NCI-H1105 treated with DMSO at 0.1 percent for 48 hours (cell line): ENCODE measurements around the gene UQCRC1.

Source experiments
- DNase-seq: peaks from one replicate; lab custom pipeline; 2025; lab: John Stamatoyannopoulos, UW

The UQCRC1 gene

DNA sequence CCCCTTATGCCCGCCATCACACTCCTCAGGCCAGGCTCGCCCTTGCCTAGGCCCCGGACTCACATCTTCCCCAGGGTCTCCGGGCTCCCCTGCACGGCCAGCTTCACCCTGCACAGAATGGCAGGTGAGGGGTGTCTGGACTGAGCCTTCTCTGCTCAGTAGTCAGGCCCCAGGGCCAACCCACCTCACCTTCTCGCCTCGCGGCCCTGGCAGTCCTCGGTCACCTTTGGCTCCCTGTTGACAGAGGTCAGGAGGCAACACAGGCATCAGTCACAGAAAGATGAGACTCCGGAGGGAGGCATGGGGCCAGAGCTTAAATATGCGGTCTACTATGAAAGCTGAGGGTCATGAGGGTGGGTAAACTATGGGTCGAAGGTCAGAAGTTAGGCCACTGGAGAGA, 37.5 kb downstream of the UQCRC1 start:
- DNase-seq, result no peak

GRCh38 chr3:48569808-48570450, 39.5 kb downstream of the UQCRC1 start:
- no peak for DNase-seq

- no peak for DNase-seq
Observed at GRCh38 chr3:48569400-48569799, 40.0 kb downstream of the UQCRC1 start.

GRCh38 chr3:48568476-48568875, 41.0 kb downstream of the UQCRC1 start:
- no peak for DNase-seq

DNA sequence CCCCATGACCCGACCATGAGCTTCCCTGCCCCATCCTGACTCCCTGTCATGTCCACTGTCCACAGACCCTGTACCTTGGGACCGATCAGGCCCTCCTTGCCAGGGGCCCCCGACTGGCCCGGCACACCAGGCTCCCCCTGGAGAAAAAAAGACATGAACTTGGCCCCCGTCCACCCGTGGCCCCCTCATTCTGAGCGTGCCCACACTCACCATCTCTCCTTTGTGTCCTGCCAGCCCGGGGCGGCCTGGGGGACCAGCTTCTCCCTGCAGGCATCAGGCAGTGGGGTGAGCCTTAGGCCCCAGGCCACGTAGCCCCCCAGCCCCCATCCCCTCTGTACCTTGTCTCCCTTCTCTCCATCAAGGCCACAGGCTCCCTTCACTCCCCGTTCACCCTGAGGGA, 41.9 kb downstream of the UQCRC1 start:
- DNase-seq, result no peak

DNA sequence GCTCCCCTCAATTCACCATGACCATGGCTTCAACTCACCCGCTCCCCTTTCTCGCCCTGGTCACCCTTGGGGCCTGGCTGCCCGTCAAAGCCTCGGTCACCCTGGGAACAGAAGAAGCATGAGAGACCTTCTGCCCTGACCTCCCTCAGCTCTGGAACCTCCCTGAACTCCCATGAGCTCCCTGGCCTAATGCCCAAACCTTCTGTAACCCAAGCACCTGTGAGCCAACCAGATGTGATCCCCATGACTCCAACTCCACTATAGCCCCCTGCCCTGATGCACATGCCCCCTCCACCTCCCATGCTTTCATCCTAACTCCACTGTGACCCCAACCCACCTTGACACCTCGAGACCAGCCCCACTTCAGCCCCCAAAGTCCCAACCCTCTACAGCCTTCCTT, 42.4 kb downstream of the UQCRC1 start:
- no peak for DNase-seq

- no peak for DNase-seq
Observed at GRCh38 chr3:48566401-48566760, 43.1 kb downstream of the UQCRC1 start.

- DNase-seq, result no peak
Observed at GRCh38 chr3:48565591-48566400, 43.6 kb downstream of the UQCRC1 start.

- no peak for DNase-seq
Observed at GRCh38 chr3:48565186-48565585, 44.3 kb downstream of the UQCRC1 start.

- no peak for DNase-seq
Observed at GRCh38 chr3:48564667-48565066, 44.8 kb downstream of the UQCRC1 start.

DNA sequence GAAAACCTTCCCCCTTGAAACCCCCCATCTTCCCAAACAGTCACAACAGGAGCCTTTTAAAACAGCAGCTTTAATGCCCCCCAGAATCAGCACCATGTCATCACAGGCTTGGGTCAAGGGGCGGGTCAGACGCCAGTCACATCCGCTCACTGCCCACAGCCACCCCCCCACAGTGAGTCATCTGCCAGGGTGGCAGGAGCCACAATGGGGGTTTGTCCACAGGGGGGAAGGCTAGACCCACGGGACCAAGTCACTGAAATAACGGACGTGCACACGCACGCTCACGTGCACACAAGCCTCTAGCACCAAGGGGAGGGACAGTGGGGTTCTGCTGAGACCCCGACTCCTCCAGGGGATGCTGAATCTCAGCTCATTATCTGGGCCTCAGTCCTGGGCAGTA, 45.4 kb downstream of the UQCRC1 start:
- no peak for DNase-seq

GRCh38 chr3:48563382-48563918, 46.0 kb downstream of the UQCRC1 start, which contains the start of gene UCN2:
UCN2 (minus strand) TSS chr3:48563781; CDS start chr3:48563124, 657 bp downstream.
- no peak for DNase-seq

GRCh38 chr3:48562367-48563095, 46.9 kb downstream of the UQCRC1 start:
- no peak for DNase-seq

- DNase-seq, result no peak
Observed at GRCh38 chr3:48561045-48561736, 48.3 kb downstream of the UQCRC1 start.

- DNase-seq, result no peak
Observed at GRCh38 chr3:48560648-48561018, 48.8 kb downstream of the UQCRC1 start.

- no peak for DNase-seq
Observed at GRCh38 chr3:48558493-48559134, 50.8 kb downstream of the UQCRC1 start.

- DNase-seq, result peak; percentile 95
Observed at GRCh38 chr3:48556796-48557626, 52.4 kb downstream of the UQCRC1 start, which contains the start of gene PFKFB4. PFKFB4 (minus strand) TSS chr3:48556803; CDS start chr3:48556777, 26 bp downstream.

- no peak for DNase-seq
Observed at GRCh38 chr3:48555949-48556795, 53.3 kb downstream of the UQCRC1 start.

DNA sequence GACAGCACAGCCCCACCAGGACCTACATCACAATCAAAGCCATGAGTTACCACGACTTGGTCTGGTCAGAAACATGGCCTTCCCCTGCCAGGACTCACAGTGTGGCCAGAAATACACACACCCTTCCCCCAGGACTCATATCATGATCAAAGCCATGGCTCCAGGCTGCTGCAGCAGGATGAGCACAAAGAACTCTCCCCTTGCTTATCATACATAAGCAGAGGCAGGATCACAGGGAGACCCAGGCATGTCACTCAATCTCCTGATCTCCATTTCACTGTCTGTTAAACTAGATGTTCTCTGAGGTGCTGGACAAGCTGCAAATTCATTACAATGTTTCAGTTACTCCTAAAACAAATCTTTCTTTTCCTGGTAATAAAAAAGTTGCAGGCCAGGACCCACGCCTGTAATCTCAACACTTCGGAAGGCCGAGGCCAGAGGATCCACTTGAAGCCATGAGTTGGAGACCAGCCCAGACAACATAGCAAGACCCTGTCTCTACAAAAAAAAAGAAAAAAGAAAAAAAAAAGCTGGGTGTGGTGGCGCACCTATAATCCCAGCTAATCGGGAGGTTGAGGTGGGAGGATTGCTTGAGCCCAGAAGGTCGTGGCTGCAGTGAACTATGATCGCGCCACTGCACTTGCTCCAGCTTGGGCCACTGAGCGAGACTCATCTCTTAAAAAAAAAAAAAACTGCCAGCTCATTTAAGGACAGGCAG, 54.1 kb downstream of the UQCRC1 start:
- DNase-seq, result no peak
